ELR (cell line): ENCODE data around the gene ATAD3A.
"Not testable (repeated sequence)": the region's sequence is repeated elsewhere in the genome, so short reads cannot be mapped to it uniquely, and the experiment has no call there.

Experiments
- DNase-seq: peaks from one replicate; pipeline ENCODE4 v3.0.0-alpha.2; 2015; ENCODE audit warnings: low read depth

Gene ATAD3A

GRCh38 chr1:1523651-1524050, 11.7 kb downstream of the ATAD3A start:
- DNase-seq = not testable (repeated sequence)

DNA sequence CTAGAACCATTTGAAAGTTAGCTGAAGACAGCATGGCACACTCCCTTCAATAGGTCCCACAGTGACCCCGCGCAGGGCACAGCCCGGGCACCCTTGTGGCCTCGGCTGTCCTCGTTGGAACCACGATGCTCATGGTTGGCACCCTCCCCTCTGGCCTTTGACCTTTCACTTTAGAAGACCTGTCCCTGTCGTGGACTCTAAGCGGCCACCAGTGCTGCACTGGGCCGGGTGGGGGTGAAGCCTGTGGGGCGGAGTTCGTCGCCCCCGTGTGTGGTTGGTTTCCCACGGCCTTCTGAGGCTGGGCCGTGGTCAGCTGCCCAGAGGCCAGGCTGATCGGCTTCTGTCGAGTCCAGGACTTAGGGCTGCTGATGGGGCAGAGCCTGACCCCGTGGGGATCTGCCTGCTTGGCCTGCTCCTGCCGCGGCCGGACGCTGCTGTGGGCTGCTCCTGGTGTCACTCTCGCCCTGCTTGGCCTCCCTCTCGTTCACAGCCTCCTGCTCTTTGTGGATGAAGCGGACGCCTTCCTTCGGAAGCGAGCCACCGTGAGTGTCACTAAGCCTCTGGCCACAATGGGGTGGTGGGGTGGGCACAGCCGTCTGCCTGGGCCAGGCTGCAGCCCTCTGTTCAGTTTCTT, 12.9 kb downstream of the ATAD3A start:
- DNase-seq = not testable (repeated sequence)

- not testable (repeated sequence) for DNase-seq
Observed at GRCh38 chr1:1526476-1526875, 14.5 kb downstream of the ATAD3A start.

DNA sequence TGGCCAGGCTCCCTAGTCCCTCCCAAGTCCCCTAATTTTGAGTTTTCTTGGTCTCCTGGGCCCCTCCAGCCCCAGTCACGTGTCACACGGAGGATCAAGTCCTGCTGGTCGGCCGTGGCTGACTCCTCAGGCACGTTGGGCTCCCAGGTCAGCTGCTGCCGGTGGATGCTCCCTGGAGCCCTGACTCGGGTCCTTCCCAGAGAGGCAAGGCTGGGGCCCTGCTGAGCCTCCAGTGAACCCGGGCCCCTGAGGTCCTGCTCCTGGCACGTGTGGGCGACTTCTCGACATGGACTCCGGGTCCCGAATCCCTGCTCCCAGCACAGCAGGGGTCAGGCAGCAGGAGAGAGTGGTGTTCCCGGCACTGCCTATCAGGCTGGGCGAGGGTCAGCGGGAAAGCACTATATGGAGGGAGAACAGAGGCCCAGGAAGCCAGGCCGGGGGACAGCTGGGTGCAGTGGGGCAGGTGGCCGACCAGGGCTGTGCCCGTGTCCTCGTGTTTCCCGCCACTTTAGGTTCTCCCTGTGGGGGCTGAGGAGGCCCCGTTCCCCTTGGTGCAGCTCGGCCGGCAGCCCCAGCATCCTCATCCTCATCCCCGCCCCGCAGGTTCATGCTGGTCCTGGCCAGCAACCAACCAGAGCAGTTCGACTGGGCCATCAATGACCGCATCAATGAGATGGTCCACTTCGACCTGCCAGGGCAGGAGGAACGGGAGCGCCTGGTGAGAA, 15.3 kb downstream of the ATAD3A start:
- no peak for DNase-seq

DNA sequence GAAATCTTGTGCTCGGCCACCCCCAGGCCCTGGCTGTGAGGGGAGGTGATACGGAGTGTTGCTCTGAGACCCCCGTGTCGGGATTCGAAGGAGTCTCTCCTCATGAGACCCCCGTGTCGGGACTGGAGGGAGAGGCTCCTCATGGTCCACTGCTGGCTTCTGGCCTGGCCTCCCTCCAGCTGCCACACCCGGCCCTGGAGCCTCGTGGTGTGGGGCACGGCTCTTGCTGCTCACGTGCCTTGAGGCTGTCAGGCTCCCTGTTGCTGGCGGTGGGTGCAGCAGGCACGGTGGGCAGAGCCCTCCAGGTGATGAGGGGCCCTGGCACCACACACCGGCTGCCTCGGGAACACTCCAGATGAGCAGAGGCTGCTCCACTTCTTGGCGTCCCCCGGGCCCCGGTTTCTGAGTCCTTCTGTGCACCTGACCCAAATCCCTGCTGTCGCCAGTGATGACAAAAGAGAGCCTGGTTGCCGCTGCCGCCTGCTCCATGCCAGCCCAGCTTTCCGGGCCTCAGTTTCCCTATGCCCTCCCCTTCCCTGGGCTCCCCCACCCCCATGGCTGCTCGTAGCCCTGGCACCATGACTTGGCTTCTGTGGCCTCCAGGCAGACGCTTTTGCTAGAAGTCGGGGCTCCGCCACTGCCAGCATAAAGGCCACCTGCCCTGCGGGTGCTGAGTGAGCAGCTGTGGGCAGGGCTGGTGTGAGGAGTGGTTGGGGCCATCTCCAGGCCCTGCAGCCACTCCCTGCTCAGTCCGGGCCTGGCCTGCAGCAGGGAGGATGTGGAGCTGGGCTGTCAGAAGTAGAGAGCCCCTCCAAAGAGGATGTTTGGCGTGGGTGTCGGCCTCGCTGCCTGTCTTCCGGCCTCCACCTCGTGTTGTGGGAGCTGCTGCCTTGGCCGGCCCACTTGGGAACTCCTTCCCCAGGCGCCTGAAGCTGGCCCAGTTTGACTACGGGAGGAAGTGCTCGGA, 16.6 kb downstream of the ATAD3A start:
- DNase-seq = no peak

DNA sequence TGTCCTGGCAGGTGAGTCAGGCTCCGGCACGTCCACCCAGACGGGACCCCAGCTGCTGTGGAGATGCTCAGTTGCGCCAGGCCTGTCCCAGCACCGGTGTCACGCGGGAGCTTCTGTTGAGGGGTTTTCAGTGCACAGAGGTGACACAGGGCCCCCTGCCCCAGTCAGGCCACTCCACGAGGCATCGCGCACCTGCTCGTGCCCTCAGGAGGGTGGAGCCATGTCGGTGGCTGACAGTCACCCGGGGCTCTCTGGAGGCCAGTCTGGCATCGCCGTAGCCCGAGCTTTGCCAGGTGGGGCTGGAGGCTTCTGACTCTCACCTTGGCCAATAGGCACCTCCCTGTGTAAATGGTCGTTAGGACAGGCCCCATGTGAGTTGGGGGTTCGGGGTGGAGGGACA, 17.4 kb downstream of the ATAD3A start:
- DNase-seq = no peak

GRCh38 chr1:1529936-1530335, 18.0 kb downstream of the ATAD3A start:
- DNase-seq = no peak

DNA sequence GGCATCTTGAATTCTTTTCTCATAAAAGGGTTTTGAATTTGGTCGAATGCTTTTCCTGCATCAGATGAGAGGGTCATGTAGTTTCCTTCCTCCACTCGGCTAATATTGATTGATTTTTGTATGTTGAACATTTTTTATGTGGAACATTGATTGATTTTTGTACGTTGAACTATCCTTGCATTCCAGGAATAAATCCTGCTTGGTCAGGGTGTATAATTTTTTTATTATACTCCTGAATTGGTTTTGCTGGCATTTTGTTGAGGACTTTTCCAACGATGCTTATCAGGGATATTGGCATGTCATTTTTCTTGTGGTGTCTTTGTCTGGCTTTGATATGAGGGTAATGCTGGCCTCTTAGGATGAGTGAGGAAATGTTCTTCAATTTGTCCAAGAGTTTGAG, 20.0 kb downstream of the ATAD3A start:
- no peak for DNase-seq

- not testable (repeated sequence) for DNase-seq
Observed at GRCh38 chr1:1533176-1533893, 21.4 kb downstream of the ATAD3A start.

DNA sequence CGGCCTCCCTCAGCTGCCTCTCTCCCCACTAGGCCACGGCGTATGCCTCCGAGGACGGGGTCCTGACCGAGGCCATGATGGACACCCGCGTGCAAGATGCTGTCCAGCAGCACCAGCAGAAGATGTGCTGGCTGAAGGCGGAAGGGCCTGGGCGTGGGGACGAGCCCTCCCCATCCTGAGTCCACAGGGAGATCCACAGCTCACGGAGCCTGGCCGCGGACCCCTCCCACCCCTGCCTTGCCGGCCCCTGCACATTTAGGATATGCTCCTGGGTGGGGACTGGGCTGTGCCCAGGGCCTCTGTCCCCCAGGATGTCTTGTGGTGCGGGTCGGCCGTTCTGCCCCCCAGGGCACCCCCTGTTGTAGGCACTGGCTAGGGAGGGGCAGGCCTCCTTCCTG, 21.9 kb downstream of the ATAD3A start:
- not testable (repeated sequence) for DNase-seq

DNA sequence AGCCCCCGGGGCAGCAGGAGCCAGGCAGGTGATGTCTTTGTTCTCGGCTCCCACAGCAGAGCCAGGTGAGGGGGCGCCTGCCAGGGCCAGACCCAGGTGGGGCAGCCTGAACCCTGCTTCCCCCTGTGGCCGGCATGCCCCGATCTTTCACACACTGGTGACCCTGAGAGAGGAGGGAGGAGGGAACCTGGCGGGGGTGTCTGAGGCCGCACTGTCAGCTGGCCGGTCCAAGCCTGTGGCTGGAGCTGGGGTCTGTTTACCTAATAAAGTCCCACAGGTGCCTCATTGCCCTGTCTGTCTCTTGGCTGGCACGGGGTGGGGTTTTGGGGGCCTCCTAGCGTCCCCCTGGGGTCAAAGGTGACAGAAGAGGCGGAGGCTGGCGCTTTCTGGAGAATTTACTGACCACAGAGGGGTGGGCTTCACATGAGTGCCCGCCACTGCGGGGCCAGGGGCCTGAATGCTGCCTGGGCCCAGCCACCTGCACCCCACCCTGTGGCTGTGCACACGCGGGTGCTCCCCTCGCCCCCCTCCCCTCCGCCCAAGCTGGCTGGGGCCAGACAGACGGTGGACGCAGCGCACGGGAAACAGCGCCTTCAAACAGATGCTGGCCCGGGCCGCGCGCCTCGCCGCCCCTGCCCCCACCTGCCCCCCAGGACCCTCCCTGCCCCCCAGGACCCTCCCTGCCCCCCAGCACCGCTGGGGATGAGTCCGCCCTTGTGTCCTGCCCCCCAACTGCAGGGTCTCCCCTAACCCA, 22.6 kb downstream of the ATAD3A start:
- DNase-seq = no peak

DNA sequence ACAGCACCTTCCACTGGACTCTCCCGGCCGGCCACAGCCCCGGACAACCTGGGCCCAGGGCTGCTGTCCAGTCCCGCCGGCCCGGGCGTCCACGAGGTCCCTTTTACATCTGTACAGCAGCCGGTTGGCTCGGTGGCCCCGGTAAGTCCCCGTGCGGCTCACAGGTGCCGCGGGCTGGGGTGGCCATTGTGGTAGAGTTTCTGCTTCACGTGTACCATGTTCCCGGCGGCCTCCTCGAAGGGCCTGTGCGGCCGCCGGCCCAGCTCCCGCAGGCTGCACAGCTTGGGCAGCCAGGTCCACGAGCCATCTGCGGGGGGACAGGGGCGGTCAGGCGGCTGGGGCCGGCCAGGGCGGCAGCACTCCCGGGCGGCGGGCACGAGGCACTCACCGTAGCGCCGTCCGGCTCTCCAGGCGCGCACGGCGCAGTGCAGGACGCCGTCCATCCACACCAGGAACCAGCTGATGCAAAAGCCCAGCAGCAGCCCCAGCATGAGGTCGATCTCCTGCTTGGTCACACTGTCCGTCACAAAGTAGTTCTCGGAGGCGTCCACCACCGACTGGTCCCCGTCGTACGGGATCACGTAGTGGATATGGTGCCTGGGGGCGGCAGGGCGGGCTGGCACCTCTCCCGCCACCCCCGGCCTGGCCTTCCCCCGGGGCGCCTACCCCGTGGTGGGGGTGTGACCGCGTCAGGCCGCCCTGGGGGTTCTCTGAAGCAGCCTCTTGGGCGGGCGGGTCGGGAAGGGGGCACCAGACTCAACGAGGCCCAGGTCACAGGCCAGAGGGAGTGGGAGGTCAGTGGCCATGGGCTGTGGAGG, 23.4 kb downstream of the ATAD3A start:
- DNase-seq = no peak

- DNase-seq = no peak
Observed at GRCh38 chr1:1536019-1536937, 24.3 kb downstream of the ATAD3A start.

DNA sequence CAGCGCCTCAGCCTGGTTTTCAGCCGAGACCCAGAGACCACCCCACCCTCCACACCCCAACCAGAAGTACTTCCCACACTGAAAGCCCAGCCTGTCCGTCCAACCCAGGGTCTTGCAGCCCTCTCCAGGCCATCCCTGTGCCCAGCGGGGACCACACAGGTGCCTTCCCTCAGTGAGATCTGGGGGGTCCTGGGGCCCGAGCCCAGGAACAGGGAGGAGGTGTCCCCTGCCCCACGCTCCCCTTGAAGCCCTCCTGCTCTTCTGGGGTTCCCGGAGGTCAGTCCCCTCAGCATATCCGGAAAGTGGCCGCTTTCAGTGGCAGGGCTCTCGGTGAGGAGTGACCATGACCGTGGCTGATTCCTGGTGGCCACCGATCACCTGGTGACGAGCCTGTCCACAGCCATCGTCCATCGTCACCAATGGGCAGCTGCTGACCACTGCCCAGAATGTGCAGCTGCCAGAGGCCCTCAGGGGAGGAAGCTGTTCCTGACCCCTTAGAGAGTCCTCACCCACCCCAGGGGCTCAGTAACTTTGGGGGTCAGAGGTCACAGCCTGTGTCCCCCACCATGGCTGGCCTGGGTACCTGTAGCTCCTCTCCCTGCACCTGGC, 25.1 kb downstream of the ATAD3A start:
- DNase-seq = no peak

DNA sequence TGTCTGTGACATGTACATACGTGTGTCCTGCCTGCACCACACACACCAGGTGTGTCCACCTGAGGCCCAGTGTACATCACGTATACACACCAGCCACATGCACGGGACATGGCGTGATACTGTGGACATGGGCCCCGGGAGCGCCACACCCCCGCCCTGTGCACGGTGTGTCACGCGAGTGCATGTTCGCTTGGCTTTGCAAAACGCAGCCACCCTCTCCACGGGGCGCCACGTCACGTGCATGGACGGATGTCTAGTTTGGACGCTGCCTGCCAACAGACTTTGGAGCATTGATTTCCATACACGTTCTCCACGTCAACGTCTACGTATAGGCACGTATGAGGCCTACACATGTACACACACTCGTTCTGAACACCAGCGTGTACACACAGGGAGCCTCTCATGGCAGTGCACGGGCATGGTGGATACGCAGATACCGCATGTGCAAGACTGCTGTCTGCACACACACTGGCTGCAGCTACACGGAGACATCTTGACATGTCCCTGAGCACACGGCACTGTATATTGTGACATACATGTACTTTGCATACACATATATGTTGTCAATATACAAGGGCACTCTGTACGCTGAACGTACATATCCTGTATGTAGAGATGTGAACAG, 25.8 kb downstream of the ATAD3A start:
- no peak for DNase-seq

- no peak for DNase-seq
Observed at GRCh38 chr1:1538334-1538733, 26.4 kb downstream of the ATAD3A start.

GRCh38 chr1:1538989-1539309, 27.0 kb downstream of the ATAD3A start:
- no peak for DNase-seq

GRCh38 chr1:1539310-1540089, 27.5 kb downstream of the ATAD3A start:
- peak; percentile 55 for DNase-seq
